HCT116 (cell line): ENCODE results near the gene MALT1. TPM values are rescaled to one million over a fixed set of nuclear protein-coding genes. Genes with fewer than 3 reads are reported as not detected.

Experiments used
- ATAC-seq: fragments of 200-7000 bp; cut with Tn5 transposase; 2 replicates; pipeline ENCODE4 v1.9.1; 2020; ENCODE audit warnings: mild to moderate bottlenecking, moderate library complexity
- BruUV-seq: library from RNA; stranded (reverse); fragments of 400-500 nt; replicated peaks from 2 replicates; lab custom pipeline; 2021; lab: Mats Ljungman, UMichigan
- CTCF ChIA-PET: fragments of 300-600 bp; sonication (Branson Sonifier 250); formaldehyde crosslinking; loops from one replicate; lab custom pipeline; 2021; ENCODE audit warnings: antibody characterized with exemption; lab: Charles Lee
- POLR2A ChIA-PET: fragments of 300-600, 350-600 bp; sonication (Branson Sonifier 250); formaldehyde crosslinking; loops from one replicate; lab custom pipeline; 2021; ENCODE audit warnings: antibody characterized with exemption; lab: Charles Lee
- RAD21 ChIA-PET, 2 experiments: fragments of 300-600 bp; sonication (Branson Sonifier 250); formaldehyde crosslinking; loops; one replicate each; lab custom pipeline; 2023; ENCODE audit warnings: low total read pairs in 2 of 2; ENCODE audit not compliant: uncharacterized antibody in 2 of 2, unreplicated experiment in 2 of 2, low non-redundant PET in 1 of 2; lab: Charles Lee
- DNase-seq: peaks from one replicate; pipeline ENCODE4 v3.0.0-alpha.2; 2010; ENCODE audit warnings: low read depth, low spot score
- H2AFZ ChIP-seq: fragments of 200-600 bp; shearing (Covaris generic), sonication (generic); 2 replicates; pipeline ENCODE4 v1.6.1; 2017; ENCODE audit warnings: low read depth, mixed run types, mixed read lengths, antibody characterized with exemption, low read length; ENCODE audit not compliant: poor library complexity, severe bottlenecking
- H3K27ac ChIP-seq: 2 replicates; pipeline ENCODE4 v1.5.1; 2012; ENCODE audit warnings: low read depth, low read length
- H3K27me3 ChIP-seq: fragments of 200-600 bp; sonication (generic); 2 replicates; pipeline ENCODE4 v1.6.1; 2016; ENCODE audit warnings: mixed run types, low read length, mixed read lengths; ENCODE audit not compliant: insufficient read depth
- H3K36me3 ChIP-seq, 2 experiments: fragments of 200-500 bp in 1 of 2; fragments of 200-600 bp in 1 of 2; sonication (Bioruptor generic) in 1 of 2; sonication (generic) in 1 of 2; 2 replicates each; pipeline versions ENCODE4 v1.5.1 to v1.6.1; 2014 to 2016; ENCODE audit warnings: low read length in 2 of 2, inconsistent platforms in 1 of 2, mixed read lengths in 1 of 2, mixed run types in 1 of 2; ENCODE audit not compliant: insufficient read depth in 2 of 2, control insufficient read depth in 1 of 2
- H3K4me1 ChIP-seq, 2 experiments: fragments of 200-600 bp in 1 of 2; sonication (generic) in 1 of 2; 2 replicates each; pipeline versions ENCODE4 v1.5.1 to v1.6.1; 2012 to 2017; ENCODE audit warnings: low read length in 2 of 2, inconsistent platforms in 1 of 2, mild to moderate bottlenecking in 1 of 2, mixed read lengths in 1 of 2, mixed run types in 1 of 2, moderate library complexity in 1 of 2; ENCODE audit not compliant: insufficient read depth in 2 of 2, control insufficient read depth in 1 of 2
- H3K4me2 ChIP-seq: fragments of 200-600 bp; sonication (generic); 2 replicates; pipeline ENCODE4 v1.6.1; 2017; ENCODE audit warnings: mixed run types, low read length, mixed read lengths
- H3K4me3 ChIP-seq, 2 experiments: fragments of 200-600 bp in 1 of 2; sonication (generic) in 1 of 2; replicated peaks in 1 of 2; 2 replicates each; pipeline ENCODE4 v1.5.1; 2011 to 2016; ENCODE audit warnings: low read length in 2 of 2, control low read depth in 1 of 2, low read depth in 1 of 2, mild to moderate bottlenecking in 1 of 2, mixed read lengths in 1 of 2, mixed run types in 1 of 2
- H3K79me2 ChIP-seq: fragments of 200-600 bp; sonication (generic); 2 replicates; pipeline ENCODE4 v1.6.1; 2017; ENCODE audit warnings: mild to moderate bottlenecking, mixed run types, low read length, moderate library complexity, mixed read lengths; ENCODE audit not compliant: insufficient read depth
- H3K9ac ChIP-seq: fragments of 200-600 bp; sonication (generic); 2 replicates; pipeline ENCODE4 v1.6.1; 2016; ENCODE audit warnings: low read length, mixed read lengths
- H3K9me2 ChIP-seq: fragments of 200-600 bp; sonication (generic), shearing (Covaris generic); 2 replicates; pipeline ENCODE4 v1.6.1; 2017; ENCODE audit warnings: mixed run types, mild to moderate bottlenecking, moderate library complexity; ENCODE audit not compliant: insufficient read depth
- H3K9me3 ChIP-seq, 2 experiments: fragments of 200-500 bp in 1 of 2; fragments of 200-600 bp in 1 of 2; sonication (Bioruptor generic) in 1 of 2; sonication (generic) in 1 of 2; 2 replicates each; pipeline ENCODE4 v1.6.1; 2014 to 2017; ENCODE audit warnings: low read length in 2 of 2, mixed read lengths in 2 of 2, inconsistent platforms in 1 of 2, low read depth in 1 of 2, mild to moderate bottlenecking in 1 of 2, mixed run types in 1 of 2, moderate library complexity in 1 of 2; ENCODE audit not compliant: control insufficient read depth in 1 of 2, insufficient read depth in 1 of 2
- H4K20me1 ChIP-seq: fragments of 200-600 bp; sonication (generic), shearing (Covaris generic); 2 replicates; pipeline ENCODE4 v1.6.1; 2017; ENCODE audit warnings: mixed run types, mild to moderate bottlenecking, moderate library complexity; ENCODE audit not compliant: insufficient read depth
- ATF3 ChIP-seq: IDR thresholded peaks from 2 replicates; pipeline ENCODE4 v1.6.1; 2012
- CEBPB ChIP-seq: IDR thresholded peaks from 2 replicates; pipeline ENCODE4 v1.6.1; 2012; ENCODE audit warnings: low read depth
- CTCF ChIP-seq, 3 experiments: fragments of 200-600 bp in 1 of 3; sonication (generic) in 1 of 3; IDR thresholded peaks in 2 of 3; conservative IDR thresholded peaks in 1 of 3; 2 replicates each; pipeline ENCODE4 v1.5.1; 2012 to 2017; ENCODE audit warnings: low read depth in 2 of 3, low read length in 2 of 3, antibody characterized with exemption in 1 of 3, borderline replicate concordance in 1 of 3, control low read depth in 1 of 3, mild to moderate bottlenecking in 1 of 3, mixed read lengths in 1 of 3, mixed run types in 1 of 3, moderate library complexity in 1 of 3; ENCODE audit not compliant: insufficient read depth in 1 of 3
- EGR1 ChIP-seq: IDR thresholded peaks from 2 replicates; pipeline ENCODE4 v1.6.1; 2012; ENCODE audit warnings: low read depth
- ELF1 ChIP-seq: IDR thresholded peaks from 2 replicates; pipeline ENCODE4 v1.6.1; 2012; ENCODE audit warnings: low read depth, borderline replicate concordance
- EZH2 ChIP-seq: fragments of 200-600 bp; sonication (generic); IDR thresholded peaks from 2 replicates; pipeline ENCODE4 v1.6.1; 2017; ENCODE audit warnings: antibody characterized with exemption, mixed run types
- FOSL1 ChIP-seq: IDR thresholded peaks from 2 replicates; pipeline ENCODE4 v1.6.1; 2012; ENCODE audit warnings: low read depth
- MAX ChIP-seq: IDR thresholded peaks from 2 replicates; pipeline ENCODE4 v1.6.1; 2012
- POLR2A ChIP-seq: IDR thresholded peaks from 2 replicates; pipeline ENCODE4 v1.7.0; 2011; ENCODE audit warnings: borderline replicate concordance; ENCODE audit not compliant: insufficient read depth, insufficient read length; ENCODE audit errors: extremely low read depth
- POLR2AphosphoS5 ChIP-seq: IDR thresholded peaks from 2 replicates; pipeline ENCODE4 v1.6.1; 2011; ENCODE audit warnings: mild to moderate bottlenecking, low read depth, low read length, moderate library complexity
- SIN3A ChIP-seq: IDR thresholded peaks from 2 replicates; pipeline ENCODE4 v1.6.1; 2012; ENCODE audit warnings: low read depth
- SRF ChIP-seq: IDR thresholded peaks from 2 replicates; pipeline ENCODE4 v1.6.1; 2012; ENCODE audit warnings: low read depth
- TCF7L2 ChIP-seq: IDR thresholded peaks from 2 replicates; pipeline ENCODE4 v1.7.0; 2011; ENCODE audit warnings: borderline replicate concordance, inconsistent platforms; ENCODE audit not compliant: insufficient read depth, insufficient read length; ENCODE audit errors: extremely low read depth
- YY1 ChIP-seq: IDR thresholded peaks from 2 replicates; pipeline ENCODE4 v1.6.1; 2011; ENCODE audit warnings: low read length, low read depth, moderate library complexity, mild to moderate bottlenecking; ENCODE audit not compliant: insufficient replicate concordance; ENCODE audit errors: extremely low read depth
- ZBTB33 ChIP-seq: IDR thresholded peaks from 2 replicates; pipeline ENCODE4 v1.6.1; 2011; ENCODE audit warnings: mild to moderate bottlenecking, low read length, moderate library complexity; ENCODE audit not compliant: insufficient replicate concordance; ENCODE audit errors: extremely low read depth
- ZNF274 ChIP-seq: fragments of 200-500 bp; sonication (Bioruptor generic); IDR thresholded peaks from 2 replicates; pipeline ENCODE4 v1.6.1; 2014; ENCODE audit warnings: mild to moderate bottlenecking, low read depth, low read length, inconsistent platforms
- intact Hi-C: fragments of 100-400 bp; cut with micrococcal nuclease; formaldehyde crosslinking; loops from 2 replicates; pipeline ENCODE4 v1.10.0; 2022
- total RNA-seq: library from RNA; stranded (reverse); gene quantifications from one replicate; pipeline ENCODE4 v1.2.1, GENCODE V29; 2021; ENCODE audit not compliant: unreplicated experiment

Gene MALT1
- total RNA-seq, 1 experiment from 2014 or later, result 41.1 TPM

GRCh38 chr18:58700209-58700608, 28.9 kb downstream of the MALT1 start:
- Histone ChIP-seq H3K9ac (no peak overlapping the region), H3K27me3 (no peaks in the 10 kb centered on the region), H3K9me3 (no peaks in the 10 kb centered on the region), H3K36me3 (peaks cover 4 to 34% of the 10 kb centered on the region in 2 experiments; a peak in 2 of 4 replicates), H4K20me1 (no peaks in the 10 kb centered on the region; the same call in 1 of the 2 replicates), H3K4me3 (no peak overlapping the region), H3K9me2 (no peaks in the 10 kb centered on the region), H3K4me2 (no peak overlapping the region), H3K4me1 (peaks cover 6 to 10% of the 10 kb centered on the region in 2 experiments; a peak in 3 of 4 replicates), H3K27ac (0 out of 2 replicates have a peak overlapping the region, but pooled peaks have one; percentile 10), H2AFZ (no peak overlapping the region), H3K79me2 (peaks cover 67% of the 10 kb centered on the region)
- intact Hi-C loops, result no loop called here
- DNase-seq (no peak), ATAC-seq (no peak)
- TF ChIP-seq CEBPB (no peak), POLR2A (no peak), EGR1 (no peak), SIN3A (no peak)
- no TSS peak for BruUV-seq
- POLR2A ChIA-PET, result no interaction called here
- RAD21 ChIA-PET, result no interaction called here
- CTCF ChIA-PET, result interaction anchor here (1.5 kb wide), 1 partner anchor 10 kb away, joined by 3 read pairs; no protein-coding TSS in a partner anchor

GRCh38 chr18:58712930-58713329, 41.7 kb downstream of the MALT1 start:
- DNase-seq (no peak), ATAC-seq (no peak)
- Histone ChIP-seq H3K27me3 (no peaks in the 10 kb centered on the region), H2AFZ (no peak overlapping the region), H3K9me3 (no peaks in the 10 kb centered on the region), H3K4me2 (no peak overlapping the region), H4K20me1 (no peaks in the 10 kb centered on the region), H3K27ac (no peak overlapping the region), H3K4me3 (no peak overlapping the region), H3K4me1 (no peaks in the 10 kb centered on the region), H3K9ac (no peak overlapping the region), H3K9me2 (no peaks in the 10 kb centered on the region), H3K36me3 (peaks cover 0 to 3% of the 10 kb centered on the region in 2 experiments; a peak in 1 of 4 replicates), H3K79me2 (peaks cover 20% of the 10 kb centered on the region; the same call in 1 of the 2 replicates)
- intact Hi-C loops, result no loop called here
- ChIA-PET POLR2A (no interaction called here), RAD21 (no interaction called here), CTCF (no interaction called here)
- BruUV-seq, result no TSS peak
- TF ChIP-seq SIN3A (no peak), CTCF (IDR thresholded peaks at IDR 0.05 in 2 of 3, conservative IDR thresholded peaks at IDR 0.05 in 1 of 3; ENCODE audit: borderline replicate concordance in 1 of 3, insufficient read depth in 1 of 3, low read depth in 2 of 3, low read length in 2 of 3) (no peak), FOSL1 (no peak), YY1 (no peak), ZNF274 (no peak), POLR2AphosphoS5 (no peak), MAX (no peak), ATF3 (no peak), ZBTB33 (no peak), TCF7L2 (no peak), SRF (no peak), ELF1 (no peak), EZH2 (no peak), POLR2A (no peak)
